Neutrophil (primary cell): ENCODE results near the gene APC.
A peak's percentile ranks its signal among the peaks of the same experiment; 100 is the strongest.

Experiments
- H3K27ac ChIP-seq: fragments of 200-600 bp; sonication (generic); 2 replicates; pipeline ENCODE4 v1.5.1; 2016; ENCODE audit warnings: mild to moderate bottlenecking, moderate library complexity
- H3K27me3 ChIP-seq: fragments of 200-600 bp; sonication (generic); 2 replicates; pipeline ENCODE4 v1.6.0; 2016; ENCODE audit warnings: mild to moderate bottlenecking
- H3K36me3 ChIP-seq: fragments of 200-600 bp; sonication (generic); 2 replicates; pipeline ENCODE4 v1.5.1; 2017
- H3K4me1 ChIP-seq, 2 experiments: fragments of 200-600 bp in 1 of 2; sonication (generic) in 1 of 2; 1 replicate in 1 of 2; 2 replicates in 1 of 2; pipeline versions ENCODE4 v1.5.1 to v1.6.1; 2013 to 2016; ENCODE audit warnings: low read depth in 1 of 2, low read length in 1 of 2, mild to moderate bottlenecking in 1 of 2, moderate library complexity in 1 of 2; ENCODE audit not compliant: control insufficient read depth in 1 of 2, insufficient read depth in 1 of 2
- H3K4me3 ChIP-seq, 2 experiments: fragments of 200-600 bp in 1 of 2; sonication (generic) in 1 of 2; 1 replicate in 1 of 2; 2 replicates in 1 of 2; pipeline ENCODE4 v1.5.1; 2013 to 2016; ENCODE audit warnings: low read depth in 1 of 2, low read length in 1 of 2, mild to moderate bottlenecking in 1 of 2, moderate library complexity in 1 of 2
- H3K9me3 ChIP-seq: fragments of 200-600 bp; sonication (generic); 2 replicates; pipeline ENCODE4 v1.5.1; 2016
- TF ChIP-seq, protein P1 (sequence below): fragments of 200-600 bp; sonication (generic); IDR thresholded peaks from 2 replicates; pipeline ENCODE4 v1.5.1; 2016; ENCODE audit warnings: antibody characterized with exemption

The APC gene

DNA sequence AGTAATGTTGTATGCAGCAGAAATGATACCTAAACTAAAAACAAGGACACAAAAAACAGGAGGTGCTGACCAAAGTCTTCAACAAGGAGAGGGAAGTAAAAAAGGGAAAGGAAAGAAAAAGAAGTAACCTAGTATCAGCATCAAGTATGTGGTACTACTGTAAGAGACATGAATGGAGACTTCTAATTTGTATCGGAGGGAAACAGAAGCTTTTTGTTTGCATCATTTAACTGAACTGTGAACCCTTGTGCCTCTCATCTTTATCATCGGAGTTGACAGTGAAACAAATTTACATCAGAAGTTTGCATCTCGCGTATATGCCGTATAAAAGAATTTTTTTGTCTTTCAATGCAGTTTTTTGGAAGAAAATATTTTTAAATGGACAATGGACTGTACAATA is 129.7 kb downstream of the APC start:
- H3K36me3 ChIP-seq: peaks cover 78% of the 10 kb centered on the region
- H3K4me1 ChIP-seq: peaks cover 21 to 22% of the 10 kb centered on the region in 2 experiments
- H3K9me3 ChIP-seq: no peaks in the 10 kb centered on the region
- no peak overlapping the region for H3K27ac ChIP-seq
- TF ChIP-seq, protein P1, sequence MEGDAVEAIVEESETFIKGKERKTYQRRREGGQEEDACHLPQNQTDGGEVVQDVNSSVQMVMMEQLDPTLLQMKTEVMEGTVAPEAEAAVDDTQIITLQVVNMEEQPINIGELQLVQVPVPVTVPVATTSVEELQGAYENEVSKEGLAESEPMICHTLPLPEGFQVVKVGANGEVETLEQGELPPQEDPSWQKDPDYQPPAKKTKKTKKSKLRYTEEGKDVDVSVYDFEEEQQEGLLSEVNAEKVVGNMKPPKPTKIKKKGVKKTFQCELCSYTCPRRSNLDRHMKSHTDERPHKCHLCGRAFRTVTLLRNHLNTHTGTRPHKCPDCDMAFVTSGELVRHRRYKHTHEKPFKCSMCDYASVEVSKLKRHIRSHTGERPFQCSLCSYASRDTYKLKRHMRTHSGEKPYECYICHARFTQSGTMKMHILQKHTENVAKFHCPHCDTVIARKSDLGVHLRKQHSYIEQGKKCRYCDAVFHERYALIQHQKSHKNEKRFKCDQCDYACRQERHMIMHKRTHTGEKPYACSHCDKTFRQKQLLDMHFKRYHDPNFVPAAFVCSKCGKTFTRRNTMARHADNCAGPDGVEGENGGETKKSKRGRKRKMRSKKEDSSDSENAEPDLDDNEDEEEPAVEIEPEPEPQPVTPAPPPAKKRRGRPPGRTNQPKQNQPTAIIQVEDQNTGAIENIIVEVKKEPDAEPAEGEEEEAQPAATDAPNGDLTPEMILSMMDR: no peak
- no peaks in the 10 kb centered on the region for H3K27me3 ChIP-seq
- H3K4me3 ChIP-seq: no peak overlapping the region

DNA sequence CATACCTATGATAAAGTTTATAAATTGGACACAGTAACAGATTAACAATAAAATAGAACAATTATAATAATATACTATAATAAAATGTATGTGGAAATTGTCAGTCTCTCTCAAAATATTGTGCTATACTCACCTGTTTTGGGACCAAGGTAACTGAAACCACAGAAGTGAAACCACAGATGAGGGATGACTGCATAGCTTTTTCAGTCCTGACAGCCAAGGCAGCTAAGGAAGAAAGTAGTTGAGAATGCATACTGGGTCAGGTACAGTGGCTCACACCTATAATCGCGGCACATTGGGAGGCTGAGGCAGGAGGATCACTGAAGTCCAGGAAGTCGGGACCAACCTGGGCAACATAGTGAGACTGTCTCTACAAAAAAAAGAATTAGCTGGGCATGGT is 132.3 kb downstream of the APC start:
- TF ChIP-seq, protein P1: no peak
- H3K36me3 ChIP-seq: peaks cover 53% of the 10 kb centered on the region
- H3K4me1 ChIP-seq: peaks cover 22 to 23% of the 10 kb centered on the region in 2 experiments
- H3K27me3 ChIP-seq: no peaks in the 10 kb centered on the region
- H3K27ac ChIP-seq: no peak overlapping the region
- no peak overlapping the region for H3K4me3 ChIP-seq
- no peaks in the 10 kb centered on the region for H3K9me3 ChIP-seq

DNA sequence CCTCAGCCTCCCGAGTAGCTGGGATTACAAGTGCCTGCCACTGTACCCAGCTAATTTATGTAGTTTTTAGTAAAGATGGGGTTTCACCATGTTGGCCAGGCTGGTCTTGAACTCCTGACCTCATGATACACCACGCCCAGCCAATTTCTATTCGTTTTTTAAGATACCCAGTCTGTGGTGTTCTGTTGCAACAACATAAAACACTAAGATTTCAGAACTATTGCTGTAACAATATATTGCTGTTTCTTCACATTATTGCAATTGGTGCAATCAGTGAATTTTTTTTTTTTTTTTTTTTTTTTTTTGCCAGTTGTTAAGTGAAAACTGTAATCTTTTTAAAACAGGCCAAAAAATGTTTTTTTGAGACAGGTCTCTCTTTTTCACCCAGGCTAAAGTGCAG is 133.3 kb downstream of the APC start:
- peaks cover 24 to 27% of the 10 kb centered on the region in 2 experiments for H3K4me1 ChIP-seq
- peaks cover 44% of the 10 kb centered on the region for H3K36me3 ChIP-seq
- TF ChIP-seq, protein P1: no peak

DNA sequence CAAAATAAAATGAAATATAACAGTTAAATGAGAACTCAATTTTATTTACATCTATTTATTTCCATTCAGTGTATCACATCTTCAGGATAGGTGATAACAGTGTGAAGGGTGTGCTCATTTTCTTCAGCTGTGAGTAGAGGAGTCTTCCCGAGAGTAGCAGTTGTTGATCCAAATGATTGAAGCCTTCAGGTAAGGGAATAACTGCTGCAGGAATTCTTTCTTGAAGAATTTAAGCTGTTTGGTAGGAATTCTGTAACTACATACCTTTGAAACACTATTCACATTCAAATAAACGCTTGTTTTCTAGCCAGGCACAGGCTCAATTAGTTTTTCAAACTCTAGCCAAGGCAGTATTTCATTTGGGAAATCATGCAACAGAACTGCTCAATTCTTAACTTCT is 138.7 kb downstream of the APC start:
- peaks cover 47% of the 10 kb centered on the region for H3K36me3 ChIP-seq
- peak overlapping the region; percentile 60 for H3K27ac ChIP-seq
- H3K27me3 ChIP-seq: no peaks in the 10 kb centered on the region
- no peak overlapping the region for H3K4me3 ChIP-seq
- TF ChIP-seq, protein P1: no peak
- H3K9me3 ChIP-seq: no peaks in the 10 kb centered on the region
- peaks cover 38% of the 10 kb centered on the region in 2 experiments for H3K4me1 ChIP-seq

More for the DNA sequence above, 133.3 kb downstream of the APC start:
- Histone ChIP-seq H3K27me3 (no peaks in the 10 kb centered on the region), H3K27ac (no peak overlapping the region), H3K9me3 (no peaks in the 10 kb centered on the region), H3K4me3 (no peak overlapping the region)

DNA sequence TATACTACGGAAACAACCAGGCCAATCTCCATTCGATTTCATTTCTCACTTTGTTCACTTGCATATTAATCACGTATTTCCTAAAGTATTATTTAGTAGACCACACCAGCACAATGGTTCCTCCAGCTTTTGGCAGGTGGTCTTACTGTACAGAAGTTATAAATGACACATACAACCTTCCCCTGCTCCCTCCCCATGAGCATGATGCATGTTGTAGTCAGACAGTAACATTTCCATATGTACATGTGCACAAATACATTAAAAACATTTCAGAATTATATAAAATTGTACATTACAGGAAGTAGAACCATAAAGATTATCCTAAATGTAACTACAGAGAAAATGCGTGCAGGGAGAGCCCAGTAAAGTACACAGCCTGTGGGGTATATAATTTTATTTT is 140.4 kb downstream of the APC start:
- H3K9me3 ChIP-seq: no peaks in the 10 kb centered on the region
- peak overlapping the region; percentile 60 for H3K27ac ChIP-seq
- H3K27me3 ChIP-seq: no peaks in the 10 kb centered on the region
- peaks cover 24% of the 10 kb centered on the region in 2 experiments for H3K4me1 ChIP-seq
- H3K4me3 ChIP-seq: no peak overlapping the region
- TF ChIP-seq, protein P1: no peak
- H3K36me3 ChIP-seq: peaks cover 64% of the 10 kb centered on the region

DNA sequence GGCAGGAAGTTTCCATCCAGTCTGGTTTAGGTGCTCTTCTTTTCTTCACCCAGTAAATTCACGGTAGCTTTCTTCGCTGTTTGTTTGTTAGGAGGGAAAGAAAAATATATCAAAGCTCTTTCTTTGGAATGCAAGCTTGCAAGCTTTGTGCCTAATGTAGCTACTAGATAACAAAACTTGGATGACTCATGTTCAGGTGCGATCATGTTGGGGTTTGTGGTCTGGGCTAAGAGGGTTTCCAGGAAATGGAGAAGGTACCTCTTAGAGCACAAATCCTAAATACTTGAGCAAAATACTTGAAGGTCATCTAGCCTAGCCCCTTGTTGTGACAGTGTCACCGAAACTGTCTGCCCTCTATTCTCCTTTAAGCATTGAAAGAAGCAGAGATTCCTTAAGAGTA is 141.1 kb downstream of the APC start:
- TF ChIP-seq, protein P1: no peak
- H3K27ac ChIP-seq: peak overlapping the region; percentile 29
- H3K4me3 ChIP-seq: no peak overlapping the region
- H3K27me3 ChIP-seq: no peaks in the 10 kb centered on the region
- no peaks in the 10 kb centered on the region for H3K9me3 ChIP-seq
- peaks cover 71% of the 10 kb centered on the region for H3K36me3 ChIP-seq
- peaks cover 24% of the 10 kb centered on the region in 2 experiments for H3K4me1 ChIP-seq
